Neural cell (in vitro differentiated cells): ENCODE results near the gene MIX23. TPM values are rescaled to one million over a fixed set of nuclear protein-coding genes. Genes with fewer than 3 reads are reported as not detected.
"Not testable (repeated sequence)": the region's sequence is repeated elsewhere in the genome, so short reads cannot be mapped to it uniquely, and the experiment has no call there.

ENCODE experiments used
- H2AFZ ChIP-seq: fragments of 200-600, 300-800 bp; sonication (generic), shearing (Covaris generic); 2 replicates; pipeline ENCODE4 v1.6.0; 2014; ENCODE audit warnings: low read depth, mild to moderate bottlenecking, antibody characterized with exemption, low read length, moderate library complexity
- H3F3A ChIP-seq: fragments of 200-600 bp; shearing (Covaris generic); 2 replicates; pipeline ENCODE4 v1.6.1; 2016; ENCODE audit warnings: mild to moderate bottlenecking, moderate library complexity, mixed read lengths, antibody characterized with exemption, low read length; ENCODE audit not compliant: insufficient read depth, poor library complexity, severe bottlenecking
- H3K27ac ChIP-seq: fragments of 200-600, 300-800 bp; sonication (generic), shearing (Covaris generic); 2 replicates; pipeline ENCODE4 v1.5.1; 2014; ENCODE audit warnings: mild to moderate bottlenecking, low read length, moderate library complexity
- H3K27me3 ChIP-seq: fragments of 300-800, 200-600 bp; sonication (generic), shearing (Covaris generic); 2 replicates; pipeline ENCODE4 v1.6.0; 2014; ENCODE audit warnings: mild to moderate bottlenecking, low read depth, low read length, moderate library complexity; ENCODE audit not compliant: insufficient read depth
- H3K36me3 ChIP-seq: fragments of 300-800, 200-600 bp; sonication (generic), shearing (Covaris generic); 2 replicates; pipeline ENCODE4 v1.5.1; 2014; ENCODE audit warnings: mild to moderate bottlenecking, antibody characterized with exemption, low read length, moderate library complexity; ENCODE audit not compliant: insufficient read depth
- H3K4me2 ChIP-seq: fragments of 300-800, 200-600 bp; sonication (generic), shearing (Covaris generic); 2 replicates; pipeline ENCODE4 v1.6.0; 2014; ENCODE audit warnings: mild to moderate bottlenecking, low read length
- H3K4me3 ChIP-seq: fragments of 300-800, 200-600 bp; sonication (generic), shearing (Covaris generic); 2 replicates; pipeline ENCODE4 v1.5.1; 2014; ENCODE audit warnings: mild to moderate bottlenecking, low read length, moderate library complexity
- H3K79me2 ChIP-seq: fragments of 200-600 bp; shearing (Covaris generic); replicated peaks from 2 replicates; pipeline ENCODE4 v1.6.0; 2014; ENCODE audit warnings: mild to moderate bottlenecking, low read length, moderate library complexity; ENCODE audit not compliant: insufficient read depth
- H3K9ac ChIP-seq: fragments of 300-800, 200-600 bp; sonication (generic), shearing (Covaris generic); 2 replicates; pipeline ENCODE4 v1.6.1; 2016; ENCODE audit warnings: mild to moderate bottlenecking, low read length, mixed read lengths
- H3K9me2 ChIP-seq: fragments of 200-600 bp; shearing (Covaris generic); 2 replicates; pipeline ENCODE4 v1.6.1; 2016; ENCODE audit warnings: mild to moderate bottlenecking, low read length, mixed read lengths; ENCODE audit not compliant: insufficient read depth
- H3K9me3 ChIP-seq: fragments of 200-600, 300-800 bp; sonication (generic), shearing (Covaris generic); 2 replicates; pipeline ENCODE4 v1.6.1; 2016; ENCODE audit warnings: mild to moderate bottlenecking, mixed run types, low read length, moderate library complexity, mixed read lengths
- H4K20me1 ChIP-seq: fragments of 200-600 bp; shearing (Covaris generic); 2 replicates; pipeline ENCODE4 v1.6.1; 2016; ENCODE audit warnings: mild to moderate bottlenecking, mixed run types; ENCODE audit not compliant: insufficient read depth
- CTCF ChIP-seq: fragments of 450-650 bp; IDR thresholded peaks from 2 replicates; pipeline ENCODE4 v1.5.1; 2014; ENCODE audit warnings: antibody characterized with exemption, mild to moderate bottlenecking, moderate library complexity; ENCODE audit not compliant: poor library complexity, severe bottlenecking
- EP300 ChIP-seq: fragments of 450-650 bp; conservative IDR thresholded peaks from 2 replicates; pipeline ENCODE4 v1.6.1; 2014; ENCODE audit warnings: antibody characterized with exemption, mild to moderate bottlenecking, moderate library complexity; ENCODE audit not compliant: poor library complexity, severe bottlenecking
- MXI1 ChIP-seq: fragments of 450-650 bp; conservative IDR thresholded peaks from 2 replicates; pipeline ENCODE4 v1.6.1; 2014; ENCODE audit warnings: antibody characterized with exemption, mild to moderate bottlenecking; ENCODE audit not compliant: poor library complexity, severe bottlenecking
- POLR2AphosphoS5 ChIP-seq: IDR thresholded peaks from 2 replicates; pipeline ENCODE4 v1.6.1; 2012
- RAD21 ChIP-seq: fragments of 450-650 bp; conservative IDR thresholded peaks from 2 replicates; pipeline ENCODE4 v1.6.1; 2014; ENCODE audit warnings: antibody characterized with exemption, mild to moderate bottlenecking, moderate library complexity
- REST ChIP-seq: IDR thresholded peaks from 2 replicates; pipeline ENCODE4 v1.6.1; 2012; ENCODE audit warnings: borderline replicate concordance
- TAF1 ChIP-seq: IDR thresholded peaks from 2 replicates; pipeline ENCODE4 v1.6.1; 2012; ENCODE audit warnings: low read depth
- polyA plus RNA-seq: library from polyadenylated mRNA; depleted of rRNA; stranded (reverse); fragments of >200 nt; gene quantifications from 2 replicates; pipeline ENCODE4 v1.2.3, GENCODE V29; 2014

The MIX23 gene
- polyA plus RNA-seq, 1 donor from 2014 or later = 87.3 TPM

- Histone ChIP-seq H3K4me3 (no peak overlapping the region), H3K27ac (no peak overlapping the region), H3K9me2 (no peaks in the 10 kb centered on the region), H3K4me2 (no peak overlapping the region), H4K20me1 (no peaks in the 10 kb centered on the region), H3K9ac (no peak overlapping the region), H3K27me3 (no peaks in the 10 kb centered on the region), H2AFZ (no peak overlapping the region), H3K79me2 (no peaks in the 10 kb centered on the region), H3K36me3 (no peaks in the 10 kb centered on the region), H3K9me3 (no peaks in the 10 kb centered on the region), H3F3A (no peaks in the 10 kb centered on the region)
- TF ChIP-seq RAD21 (no peak), TAF1 (no peak), CTCF (no peak), MXI1 (no peak), REST (no peak)
These were observed 9.0 kb downstream of the MIX23 start for GRCh38 chr3:122374034-122374433.

- H3K79me2 ChIP-seq = no peaks in the 10 kb centered on the region
- no peaks in the 10 kb centered on the region for H3F3A ChIP-seq
- no peaks in the 10 kb centered on the region for H3K9me2 ChIP-seq
- H3K36me3 ChIP-seq = no peaks in the 10 kb centered on the region
- no peak overlapping the region for H3K4me2 ChIP-seq
- no peak overlapping the region for H3K9ac ChIP-seq
- TF ChIP-seq POLR2AphosphoS5 = no peak
- TF ChIP-seq EP300 = no peak
- no peak for TF ChIP-seq REST
- no peak for TF ChIP-seq MXI1
- H3K27ac ChIP-seq = no peak overlapping the region
- no peak overlapping the region for H3K4me3 ChIP-seq
- no peaks in the 10 kb centered on the region for H3K9me3 ChIP-seq
- no peaks in the 10 kb centered on the region for H4K20me1 ChIP-seq
- H3K27me3 ChIP-seq = no peaks in the 10 kb centered on the region
- H2AFZ ChIP-seq = no peak overlapping the region
These were observed 16.7 kb downstream of the MIX23 start for GRCh38 chr3:122366379-122366749.

- not testable (repeated sequence) for H2AFZ ChIP-seq, H3K79me2 ChIP-seq, H3K4me2 ChIP-seq, H3K4me3 ChIP-seq, H3F3A ChIP-seq, H3K9me2 ChIP-seq, H3K9me3 ChIP-seq, H4K20me1 ChIP-seq, H3K36me3 ChIP-seq, H3K9ac ChIP-seq, H3K27ac ChIP-seq, H3K27me3 ChIP-seq
These were observed 17.3 kb downstream of the MIX23 start for GRCh38 chr3:122365582-122366378.
